Measurements from ENCODE around the gene TUBGCP6. TPM values are rescaled to one million over a fixed set of nuclear protein-coding genes. Genes with fewer than 3 reads are reported as not detected.

TUBGCP6 gene
- total and polyA plus RNA-seq, 2 donors (not counting 3 experiments of a cell fraction or from before 2014, with no cell fraction given), result 33.1 to 45.3 TPM

- Histone ChIP-seq H3K4me2 (ENCODE audit: insufficient read depth, low read length) (no peak overlapping the region), H3K9ac (replicated peaks; ENCODE audit: extremely low read depth, insufficient read depth, low read length) (no peak overlapping the region), H3K27me3 (ENCODE audit: control insufficient read depth in 2 of 2, insufficient read depth in 2 of 2, low read length in 2 of 2) (no peaks in the 10 kb centered on the region), H3K27ac (ENCODE audit: insufficient read depth, low read depth, low read length) (no peak overlapping the region), H3K79me2 (ENCODE audit: control insufficient read depth, insufficient read depth, low read length) (no peaks in the 10 kb centered on the region), H3K9me3 (replicated peaks; ENCODE audit: control insufficient read depth, insufficient read depth, low read length) (no peaks in the 10 kb centered on the region), H4K20me1 (replicated peaks; ENCODE audit: control insufficient read depth, extremely low read depth, insufficient read depth, low read length) (no peaks in the 10 kb centered on the region), H3K4me3 (replicated peaks in 1 of 3; ENCODE audit: insufficient read depth in 1 of 3, low read depth in 1 of 3, low read length in 3 of 3) (peak overlapping the region in 1 of 3 experiments; percentile 19), H2AFZ (ENCODE audit: low read depth, low read length) (no peak overlapping the region), H3K36me3 (ENCODE audit: control insufficient read depth in 2 of 2, extremely low read depth in 1 of 2, insufficient read depth in 2 of 2, low read length in 2 of 2) (peaks cover 0 to 4% of the 10 kb centered on the region in 2 experiments), H3K4me1 (ENCODE audit: control insufficient read depth, extremely low read depth, insufficient read depth, low read length) (peaks cover 12% of the 10 kb centered on the region), H3K9me1 (replicated peaks; ENCODE audit: control insufficient read depth, extremely low read depth, insufficient read depth, low read length) (no peaks in the 10 kb centered on the region)
- intact Hi-C loops (cut with micrococcal nuclease) (no loop called here), dilution Hi-C loops (cut with MboI; ENCODE audit: extremely low pct_ligation_motif_present, low sequenced_read_pairs) (no loop called here)
- BruUV-seq (replicated peaks), result no TSS peak
- no peak for TF ChIP-seq POLR2A (IDR thresholded peaks at IDR 0.05; ENCODE audit: low read depth, low read length)
- no peak for TF ChIP-seq FOS (IDR thresholded peaks at IDR 0.05; ENCODE audit: borderline replicate concordance, insufficient read depth, low read length)
- TF ChIP-seq EZH2 (IDR thresholded peaks at IDR 0.05; ENCODE audit: borderline replicate concordance, low read depth, low read length, severe bottlenecking), result no peak
- TF ChIP-seq MYC (IDR thresholded peaks at IDR 0.05; ENCODE audit: low read depth, low read length), result no peak
- TF ChIP-seq POLR2AphosphoS5 (IDR thresholded peaks at IDR 0.05; ENCODE audit: insufficient read depth, low read depth, low read length), result no peak
- TF ChIP-seq CTCF (IDR thresholded peaks at IDR 0.05; ENCODE audit: extremely low read depth in 1 of 2, insufficient read depth in 1 of 2, low read depth in 1 of 2, low read length in 2 of 2), result peak in 1 of 2 donors; percentile 39
- TF ChIP-seq GATA2 (IDR thresholded peaks at IDR 0.05; ENCODE audit: insufficient read depth, insufficient read length, low read depth, low read length), result no peak
- no peak for TF ChIP-seq JUN (IDR thresholded peaks at IDR 0.05; ENCODE audit: borderline replicate concordance, insufficient read depth, insufficient read length, low read depth)
- TF ChIP-seq MAX (IDR thresholded peaks at IDR 0.05; ENCODE audit: insufficient read depth, insufficient read length), result no peak
- ChIA-PET CTCF (interaction anchor here (0.8 to 4.7 kb wide), 8 partner anchors 9 to 58 kb away, joined by 3 to 40 read pairs (median 4); partner anchors contain the start of gene HDAC10), POLR2A (no interaction called here)
- no peak for FAIRE-seq
- peak; percentile 47 for DNase-seq (ENCODE audit: low read depth, low spot score)
Measured at GRCh38 chr22:50267591-50268390, 23.0 kb upstream of the TUBGCP6 start.

Measured in endothelial cell of umbilical vein (primary cell).